HL-60 (cell line): ENCODE measurements around the gene SIL1.

ENCODE experiments used
- GABPA ChIP-seq: IDR thresholded peaks from 2 replicates; pipeline ENCODE4 v1.6.1; 2012; ENCODE audit warnings: low read depth
- SPI1 ChIP-seq: IDR thresholded peaks from 2 replicates; pipeline ENCODE4 v1.6.1; 2012; ENCODE audit warnings: low read depth, mild to moderate bottlenecking, borderline replicate concordance
- TF ChIP-seq, protein P1 (sequence below): IDR thresholded peaks from one replicate; pipeline ENCODE4 v1.5.1; 2011; ENCODE audit warnings: low read length, control low read depth, inconsistent platforms; ENCODE audit not compliant: insufficient read depth
- TF ChIP-seq, protein P2 (sequence below): IDR thresholded peaks from 2 replicates; pipeline ENCODE4 v1.6.1; 2012; ENCODE audit warnings: low read depth; ENCODE audit not compliant: insufficient replicate concordance

GRCh38 chr5:138951986-138952735 is 246.0 kb downstream of the SIL1 start:
- TF ChIP-seq, protein P1, sequence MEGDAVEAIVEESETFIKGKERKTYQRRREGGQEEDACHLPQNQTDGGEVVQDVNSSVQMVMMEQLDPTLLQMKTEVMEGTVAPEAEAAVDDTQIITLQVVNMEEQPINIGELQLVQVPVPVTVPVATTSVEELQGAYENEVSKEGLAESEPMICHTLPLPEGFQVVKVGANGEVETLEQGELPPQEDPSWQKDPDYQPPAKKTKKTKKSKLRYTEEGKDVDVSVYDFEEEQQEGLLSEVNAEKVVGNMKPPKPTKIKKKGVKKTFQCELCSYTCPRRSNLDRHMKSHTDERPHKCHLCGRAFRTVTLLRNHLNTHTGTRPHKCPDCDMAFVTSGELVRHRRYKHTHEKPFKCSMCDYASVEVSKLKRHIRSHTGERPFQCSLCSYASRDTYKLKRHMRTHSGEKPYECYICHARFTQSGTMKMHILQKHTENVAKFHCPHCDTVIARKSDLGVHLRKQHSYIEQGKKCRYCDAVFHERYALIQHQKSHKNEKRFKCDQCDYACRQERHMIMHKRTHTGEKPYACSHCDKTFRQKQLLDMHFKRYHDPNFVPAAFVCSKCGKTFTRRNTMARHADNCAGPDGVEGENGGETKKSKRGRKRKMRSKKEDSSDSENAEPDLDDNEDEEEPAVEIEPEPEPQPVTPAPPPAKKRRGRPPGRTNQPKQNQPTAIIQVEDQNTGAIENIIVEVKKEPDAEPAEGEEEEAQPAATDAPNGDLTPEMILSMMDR, result no peak
- TF ChIP-seq SPI1 (no peak), GABPA (no peak)
- TF ChIP-seq, protein P2, sequence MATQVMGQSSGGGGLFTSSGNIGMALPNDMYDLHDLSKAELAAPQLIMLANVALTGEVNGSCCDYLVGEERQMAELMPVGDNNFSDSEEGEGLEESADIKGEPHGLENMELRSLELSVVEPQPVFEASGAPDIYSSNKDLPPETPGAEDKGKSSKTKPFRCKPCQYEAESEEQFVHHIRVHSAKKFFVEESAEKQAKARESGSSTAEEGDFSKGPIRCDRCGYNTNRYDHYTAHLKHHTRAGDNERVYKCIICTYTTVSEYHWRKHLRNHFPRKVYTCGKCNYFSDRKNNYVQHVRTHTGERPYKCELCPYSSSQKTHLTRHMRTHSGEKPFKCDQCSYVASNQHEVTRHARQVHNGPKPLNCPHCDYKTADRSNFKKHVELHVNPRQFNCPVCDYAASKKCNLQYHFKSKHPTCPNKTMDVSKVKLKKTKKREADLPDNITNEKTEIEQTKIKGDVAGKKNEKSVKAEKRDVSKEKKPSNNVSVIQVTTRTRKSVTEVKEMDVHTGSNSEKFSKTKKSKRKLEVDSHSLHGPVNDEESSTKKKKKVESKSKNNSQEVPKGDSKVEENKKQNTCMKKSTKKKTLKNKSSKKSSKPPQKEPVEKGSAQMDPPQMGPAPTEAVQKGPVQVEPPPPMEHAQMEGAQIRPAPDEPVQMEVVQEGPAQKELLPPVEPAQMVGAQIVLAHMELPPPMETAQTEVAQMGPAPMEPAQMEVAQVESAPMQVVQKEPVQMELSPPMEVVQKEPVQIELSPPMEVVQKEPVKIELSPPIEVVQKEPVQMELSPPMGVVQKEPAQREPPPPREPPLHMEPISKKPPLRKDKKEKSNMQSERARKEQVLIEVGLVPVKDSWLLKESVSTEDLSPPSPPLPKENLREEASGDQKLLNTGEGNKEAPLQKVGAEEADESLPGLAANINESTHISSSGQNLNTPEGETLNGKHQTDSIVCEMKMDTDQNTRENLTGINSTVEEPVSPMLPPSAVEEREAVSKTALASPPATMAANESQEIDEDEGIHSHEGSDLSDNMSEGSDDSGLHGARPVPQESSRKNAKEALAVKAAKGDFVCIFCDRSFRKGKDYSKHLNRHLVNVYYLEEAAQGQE, result no peak
